HG03558 (cell line): ENCODE data around the gene ADIPOR1.
"Not testable (repeated sequence)": the region's sequence is repeated elsewhere in the genome, so short reads cannot be mapped to it uniquely, and the experiment has no call there.

ENCODE experiments used
- ATAC-seq: cut with Tn5 transposase; IDR thresholded peaks from one replicate; pipeline ENCODE4 v1.9.1; 2021; ENCODE audit warnings: moderate number of reproducible peaks; ENCODE audit not compliant: unreplicated experiment; ENCODE audit errors: extremely low read depth

The ADIPOR1 gene

DNA sequence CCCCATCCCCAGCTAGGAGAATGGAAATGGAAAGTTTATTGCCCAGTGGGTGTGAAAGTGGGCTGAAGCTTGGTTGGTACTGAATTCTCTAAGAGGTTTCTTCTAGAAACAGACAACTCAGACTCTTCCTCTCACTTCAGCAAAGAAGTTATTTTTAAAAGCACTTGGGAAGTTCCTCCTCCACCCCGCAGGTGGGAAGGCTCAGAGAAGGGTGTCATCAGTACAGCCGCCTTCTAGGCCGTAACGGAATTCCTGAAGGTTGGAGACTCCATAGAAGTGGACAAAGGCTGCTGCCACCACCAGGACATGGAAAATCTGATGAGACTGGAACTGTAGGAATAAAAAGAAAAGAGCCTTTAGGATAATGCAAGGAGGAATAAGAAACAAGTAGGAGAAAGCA, 16.7 kb downstream of the ADIPOR1 start:
- ATAC-seq: no peak

DNA sequence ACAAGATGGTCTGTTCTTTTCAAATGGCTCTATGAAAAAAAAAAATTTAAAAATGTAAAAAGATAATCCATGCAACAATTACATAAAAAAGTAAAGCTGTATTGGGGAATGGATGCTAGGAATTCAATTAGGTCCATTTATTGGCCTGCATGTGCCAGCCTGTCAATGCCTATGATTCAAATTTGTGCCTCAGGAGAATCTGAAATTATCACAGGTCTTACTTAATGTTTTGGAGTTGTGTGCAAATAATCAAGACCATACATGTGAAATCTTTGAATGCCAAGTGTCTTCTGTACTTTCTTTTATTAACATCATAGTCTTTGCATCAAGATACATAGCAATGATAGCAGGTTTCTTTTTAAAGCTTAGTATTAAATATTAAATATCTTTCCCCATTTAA, 17.6 kb downstream of the ADIPOR1 start:
- ATAC-seq: no peak

DNA sequence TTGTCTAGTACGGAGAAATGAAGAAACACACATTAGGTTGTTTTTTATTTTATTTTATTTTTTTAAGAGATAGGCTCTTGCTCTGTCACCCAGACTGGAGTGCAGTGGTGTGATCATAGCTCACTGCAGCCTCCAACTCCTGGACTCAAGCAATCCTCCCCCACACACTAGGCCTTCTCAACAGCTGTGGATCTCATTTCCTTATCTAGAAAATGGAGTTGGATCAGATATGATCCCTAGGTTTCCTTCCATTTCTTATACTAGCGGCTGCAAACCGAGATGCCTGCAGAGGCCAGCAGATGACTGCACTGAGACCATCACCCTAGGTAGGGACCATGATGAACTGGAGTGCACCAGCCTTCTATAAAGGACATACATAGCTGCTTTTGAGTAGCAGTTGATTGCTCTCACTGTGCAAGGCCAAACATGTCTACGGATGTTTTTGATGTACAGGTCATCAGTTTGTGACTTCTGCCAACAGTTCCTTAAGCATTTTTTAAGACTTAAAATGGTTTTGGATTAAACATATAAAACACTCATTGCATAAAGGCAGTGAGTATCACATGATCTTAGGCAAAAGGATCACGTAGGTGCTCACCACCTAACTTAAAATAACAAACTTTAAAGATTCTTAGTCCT, 19.7 kb downstream of the ADIPOR1 start:
- no peak for ATAC-seq

DNA sequence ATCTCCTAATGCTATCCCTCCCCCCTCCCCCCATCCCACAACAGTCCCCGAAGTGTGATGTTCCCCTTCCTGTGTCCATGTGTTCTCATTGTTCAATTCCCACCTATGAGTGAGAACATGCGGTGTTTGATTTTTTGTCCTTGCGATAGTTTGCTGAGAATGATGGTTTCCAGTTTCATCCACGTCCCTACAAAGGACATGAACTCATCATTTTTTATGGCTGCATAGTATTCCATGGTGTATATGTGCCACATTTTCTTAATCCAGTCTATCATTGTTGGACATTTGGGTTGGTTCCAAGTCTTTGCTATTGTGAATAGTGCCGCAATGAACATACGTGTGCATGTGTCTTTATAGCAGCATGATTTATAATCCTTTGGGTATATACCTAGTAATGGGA, 21.7 kb downstream of the ADIPOR1 start:
- ATAC-seq: not testable (repeated sequence)

DNA sequence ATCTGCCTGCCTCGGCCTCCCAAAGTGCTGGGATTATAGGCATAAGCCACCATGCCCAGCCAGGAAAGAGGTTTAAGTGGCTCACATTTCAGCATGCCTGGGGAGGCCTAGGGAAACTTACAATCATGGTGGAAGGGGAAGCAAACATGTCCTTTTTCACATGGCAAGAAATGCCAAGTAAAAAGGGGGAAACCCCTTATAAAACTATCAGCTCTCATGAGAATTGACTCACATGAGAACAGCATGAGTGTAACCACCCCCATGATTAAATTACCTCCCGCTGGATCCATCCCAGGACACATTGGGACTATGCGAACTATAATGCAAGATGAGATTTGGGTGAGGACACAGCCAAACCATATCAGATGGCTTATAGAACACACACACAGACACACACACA, 22.3 kb downstream of the ADIPOR1 start:
- no peak for ATAC-seq

DNA sequence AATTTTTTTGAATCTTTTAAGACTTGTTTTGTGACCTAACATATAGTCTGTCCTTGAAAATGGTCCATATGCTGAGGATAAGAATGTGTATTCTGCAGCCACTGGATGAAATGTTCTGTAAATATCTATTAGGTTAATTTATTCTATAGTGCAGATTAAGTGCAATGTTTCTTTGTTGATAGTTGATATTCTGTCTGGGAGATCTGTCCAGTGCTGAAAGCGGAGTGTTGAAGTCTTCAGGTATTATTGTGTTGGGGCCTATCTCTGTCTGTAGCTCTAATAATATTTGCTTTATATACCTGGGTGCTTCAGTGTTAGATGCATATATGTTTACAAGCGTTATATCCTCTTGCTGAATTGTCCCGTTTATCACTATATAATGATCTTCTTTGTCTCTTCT, 23.4 kb downstream of the ADIPOR1 start:
- no peak for ATAC-seq

DNA sequence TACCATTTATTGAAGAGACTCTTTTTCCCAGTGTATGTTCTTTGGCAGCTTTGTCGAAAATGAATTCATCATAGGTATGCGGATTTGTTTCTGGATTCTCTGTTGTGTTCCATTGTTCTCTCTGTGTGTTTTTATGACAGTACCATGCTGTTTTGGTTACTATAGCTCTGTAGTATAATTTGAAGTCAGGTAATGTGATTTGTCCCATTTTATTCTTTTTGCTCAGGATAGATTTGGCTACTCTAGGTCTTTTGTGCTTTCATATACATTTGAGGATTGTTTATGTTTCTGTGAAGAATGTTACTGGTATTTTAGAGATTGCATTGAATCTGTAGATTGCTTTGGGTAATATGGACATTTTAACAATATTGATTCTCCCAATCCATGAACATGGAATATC, 25.6 kb downstream of the ADIPOR1 start:
- no peak for ATAC-seq

DNA sequence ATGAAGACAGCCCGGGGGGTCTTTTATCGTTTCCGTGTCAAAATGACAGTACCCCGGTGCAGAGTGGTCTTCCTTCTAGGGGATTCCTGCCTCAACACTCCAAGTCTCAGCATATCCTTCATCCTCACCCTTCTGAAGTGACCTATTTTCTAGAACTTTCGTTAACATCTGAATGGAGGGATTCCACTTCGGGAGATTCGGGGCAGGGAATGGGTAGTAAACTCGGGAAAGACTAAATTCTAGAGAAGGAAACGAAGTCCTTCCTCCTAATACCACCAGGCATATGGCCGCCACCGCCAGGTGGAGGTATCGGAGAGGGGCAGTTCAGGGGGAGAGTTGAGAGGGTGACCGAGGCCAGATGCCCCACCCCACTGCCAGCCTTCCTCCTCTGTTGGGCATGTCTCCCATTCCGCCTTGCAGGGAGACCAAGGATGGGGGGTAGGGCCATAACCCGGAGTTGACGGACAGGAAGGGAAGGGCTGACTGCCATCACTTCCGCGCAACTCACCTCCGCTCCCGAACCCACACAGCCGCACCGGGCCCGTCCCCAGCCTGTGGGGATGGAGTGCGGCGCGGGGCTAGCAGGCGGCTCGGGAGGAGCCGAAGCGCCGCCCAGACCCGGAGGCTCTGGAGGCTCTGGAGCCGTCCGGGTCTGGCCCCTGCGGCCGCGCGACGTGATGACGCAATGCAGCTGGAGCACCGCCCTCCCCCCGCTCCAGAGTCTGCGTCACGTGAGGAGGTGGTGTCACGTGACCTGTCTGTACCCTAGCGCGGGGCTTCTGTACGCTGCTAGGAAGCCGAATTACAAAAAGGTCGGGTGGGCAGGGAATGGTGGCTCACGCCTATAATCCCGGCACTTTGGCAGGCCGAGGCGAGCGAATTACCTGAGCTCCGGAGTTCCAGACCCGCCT, 31.3 kb downstream of the ADIPOR1 start, which contains the start of gene KLHL12:
Gene KLHL12, minus strand, starts transcription at position 654 of the 911 bp plus-strand sequence. CDS start 2,072 bp downstream, outside the sequence.
- ATAC-seq: peak; percentile 59

DNA sequence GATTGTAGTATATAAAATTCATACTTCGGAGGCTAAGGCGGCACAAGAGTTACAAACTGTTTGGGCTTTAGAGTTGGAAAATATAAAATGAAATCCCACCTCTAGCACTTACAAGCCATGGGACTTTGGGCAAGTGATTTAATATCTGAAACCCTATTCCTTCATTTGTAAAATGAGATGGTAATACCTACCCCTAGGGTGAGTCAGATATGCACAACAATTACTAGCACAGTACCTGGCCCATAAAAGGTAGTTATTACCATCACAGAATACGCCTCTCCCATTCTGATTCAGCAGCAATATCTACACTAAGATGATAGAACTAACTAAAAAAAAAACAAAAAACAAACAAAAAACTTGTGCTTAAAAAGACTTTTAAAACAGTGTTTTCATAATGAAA, 34.6 kb downstream of the ADIPOR1 start:
- no peak for ATAC-seq

DNA sequence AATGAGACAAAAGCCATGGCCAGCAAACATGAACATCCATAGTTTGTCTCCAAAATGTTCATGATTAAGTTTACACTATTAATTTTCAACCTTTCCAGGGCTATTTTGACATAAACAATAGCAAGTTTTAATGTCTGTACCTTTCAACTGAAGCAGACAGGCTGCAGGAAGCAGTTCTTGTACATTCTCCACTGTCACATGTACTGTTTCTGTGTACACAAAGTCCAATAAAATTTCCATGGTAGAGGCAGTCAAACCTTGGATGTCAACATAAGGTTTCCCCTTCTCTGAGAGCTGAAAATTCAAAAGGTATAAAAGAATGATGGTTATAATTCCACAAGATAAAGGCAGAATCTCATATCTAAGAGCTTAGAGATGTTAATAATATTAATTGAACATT, 38.5 kb downstream of the ADIPOR1 start:
- ATAC-seq: no peak

DNA sequence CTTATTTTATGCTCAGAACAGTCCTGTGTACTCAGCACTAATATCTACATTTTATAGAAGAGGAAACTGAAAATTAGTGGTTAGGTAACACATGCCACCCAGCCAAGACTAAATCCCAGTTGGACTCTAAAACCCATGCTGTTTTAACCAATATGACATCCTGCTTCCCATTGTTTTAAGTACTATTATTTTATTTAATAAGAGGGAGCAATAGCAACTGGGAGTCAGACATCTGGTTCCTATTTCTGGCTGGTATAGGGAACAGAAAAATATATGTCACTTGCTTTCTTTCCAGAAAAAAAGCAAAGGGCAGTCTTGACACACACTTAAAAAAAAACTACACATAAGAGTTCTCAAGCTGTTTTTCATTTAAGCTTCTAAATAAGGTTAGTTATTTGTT, 43.0 kb downstream of the ADIPOR1 start:
- ATAC-seq: no peak

DNA sequence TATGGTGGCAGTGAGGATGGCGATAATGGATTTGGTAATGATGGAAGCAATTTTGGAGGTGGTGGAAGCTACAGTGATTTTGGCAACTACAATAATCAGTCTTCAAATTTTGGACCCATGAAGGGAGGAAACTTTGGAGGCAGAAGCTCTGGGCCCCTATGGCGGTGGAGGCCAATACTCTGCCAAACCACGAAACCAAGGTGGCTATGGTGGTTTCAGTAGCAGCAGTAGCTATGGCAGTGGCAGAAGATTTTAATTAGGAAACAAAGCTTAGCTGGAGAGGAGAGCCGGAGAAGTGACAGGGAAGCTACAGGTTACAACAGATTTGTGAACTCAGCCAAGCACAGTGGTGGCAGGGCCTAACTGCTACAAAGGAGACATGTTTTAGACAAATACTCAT, 45.6 kb downstream of the ADIPOR1 start:
- ATAC-seq: not testable (repeated sequence)

DNA sequence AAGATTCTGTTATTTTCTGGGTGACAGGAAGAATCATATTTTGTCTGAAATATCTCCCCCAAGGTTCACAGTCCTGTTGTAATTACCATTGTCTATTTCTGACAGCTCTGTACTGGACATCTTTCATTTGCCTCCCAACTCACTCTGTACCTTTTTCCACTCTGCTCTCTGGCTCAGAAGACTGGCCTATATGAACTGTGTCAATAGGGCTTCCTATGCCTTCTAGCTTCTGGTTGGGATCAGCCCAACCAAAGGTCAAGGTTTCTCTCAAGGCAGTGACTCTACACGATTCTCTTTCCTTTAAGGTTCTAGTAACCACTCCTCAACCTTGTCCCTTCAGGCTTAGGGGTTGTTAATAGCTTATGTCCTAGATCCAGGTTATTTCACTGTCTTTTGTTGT, 48.6 kb downstream of the ADIPOR1 start:
- no peak for ATAC-seq

DNA sequence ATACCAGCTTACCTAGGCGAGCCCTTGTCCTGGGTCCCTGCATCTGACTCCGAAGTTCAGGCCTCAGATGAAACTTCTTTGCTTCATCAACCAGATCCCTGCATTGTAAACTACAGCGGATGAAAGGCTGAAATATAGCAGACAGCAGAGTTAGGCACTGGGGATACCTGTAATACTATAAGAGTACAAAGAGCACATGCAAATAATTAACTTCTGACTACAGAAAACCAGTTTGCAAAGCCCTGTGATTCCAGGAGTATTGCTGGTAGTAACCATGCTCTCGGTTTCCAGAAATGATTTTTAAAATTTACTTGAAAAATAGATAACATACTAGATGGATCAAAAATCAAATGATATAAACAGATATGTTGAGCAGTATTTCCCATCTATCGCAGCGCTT, 49.1 kb downstream of the ADIPOR1 start:
- ATAC-seq: no peak

DNA sequence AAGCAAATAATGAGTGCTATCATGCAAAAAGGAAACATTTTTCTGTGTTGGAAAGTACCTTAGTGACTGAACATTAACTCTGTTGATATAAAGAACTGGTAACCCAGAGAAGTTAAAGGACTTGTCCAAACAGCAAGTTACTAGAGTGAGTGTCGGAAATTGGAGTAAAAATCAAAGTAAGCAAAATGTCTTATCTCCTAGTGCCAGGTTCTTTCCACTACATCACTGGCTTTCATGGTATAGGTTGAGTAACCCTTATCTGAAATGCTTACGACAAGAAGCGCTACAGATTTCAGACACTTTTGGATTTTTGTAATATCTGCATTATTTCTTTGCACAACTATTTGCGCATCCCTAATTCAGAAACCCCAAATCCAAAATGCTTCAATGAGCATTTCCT, 52.8 kb downstream of the ADIPOR1 start:
- no peak for ATAC-seq

DNA sequence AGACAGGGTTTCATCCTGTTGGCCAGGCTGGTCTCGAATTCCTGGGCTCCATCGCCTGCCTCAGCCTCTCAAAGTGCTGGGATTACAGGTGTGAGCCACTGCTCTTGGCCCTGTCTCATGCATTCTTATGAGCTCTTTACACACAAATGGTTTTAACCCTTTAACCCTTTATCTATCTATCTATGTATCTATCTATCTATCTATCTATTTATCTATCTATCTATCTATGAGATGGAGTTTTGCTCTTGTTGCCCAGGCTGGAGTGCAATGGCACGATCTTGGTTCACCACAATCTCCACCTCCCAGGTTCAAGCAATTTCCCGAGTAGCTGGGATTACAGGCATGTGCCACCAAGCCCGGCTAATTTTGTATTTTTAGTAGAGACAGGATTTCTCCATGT, 54.3 kb downstream of the ADIPOR1 start:
- ATAC-seq: not testable (repeated sequence)

DNA sequence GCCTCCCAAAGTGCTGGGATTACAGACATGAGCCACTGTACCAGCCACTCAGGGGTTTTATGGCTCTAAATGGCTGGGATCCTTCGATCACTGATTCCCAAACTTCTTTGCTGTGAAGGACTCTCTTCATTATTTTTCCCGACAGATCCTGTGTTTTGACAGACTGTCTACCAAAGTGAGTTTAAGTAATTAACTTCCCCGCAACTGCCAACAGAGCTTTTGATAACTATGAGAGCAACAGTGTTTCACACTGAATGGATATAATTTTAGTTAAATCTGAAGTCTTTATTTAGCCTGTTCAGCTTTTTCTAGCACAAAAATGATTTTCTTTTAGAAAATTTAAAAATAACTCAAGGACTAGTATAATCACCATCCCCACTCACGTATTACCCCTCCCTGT, 56.6 kb downstream of the ADIPOR1 start:
- no peak for ATAC-seq

DNA sequence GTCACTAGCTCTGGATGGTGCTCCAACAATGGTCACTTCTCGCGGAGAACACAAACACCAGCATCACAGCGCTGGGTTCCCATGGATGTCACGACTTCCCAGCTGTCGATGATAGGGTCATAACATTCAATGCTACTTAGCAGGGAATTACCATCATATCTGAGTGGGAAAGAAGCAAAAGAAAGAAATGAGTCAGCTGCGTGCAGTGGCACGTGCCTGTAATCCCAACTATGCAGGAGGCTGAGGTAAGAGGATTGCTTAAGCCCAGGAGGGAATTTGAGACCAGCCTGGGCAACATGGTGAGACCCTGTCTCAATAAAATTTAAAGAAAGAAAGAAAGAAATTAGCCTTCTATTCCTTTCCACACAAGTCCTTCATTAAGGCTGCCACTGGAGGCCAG, 65.6 kb downstream of the ADIPOR1 start:
- ATAC-seq: no peak
